ENCODE results near the gene CCT4.
"Not testable (repeated sequence)": the region's sequence is repeated elsewhere in the genome, so short reads cannot be mapped to it uniquely, and the experiment has no call there.

Gene CCT4

GRCh38 chr2:61878761-61879160, 9.7 kb downstream of the CCT4 start:
- DNase-seq, result no peak

- no peak for DNase-seq
Measured at GRCh38 chr2:61877571-61878245, 10.7 kb downstream of the CCT4 start.

DNA sequence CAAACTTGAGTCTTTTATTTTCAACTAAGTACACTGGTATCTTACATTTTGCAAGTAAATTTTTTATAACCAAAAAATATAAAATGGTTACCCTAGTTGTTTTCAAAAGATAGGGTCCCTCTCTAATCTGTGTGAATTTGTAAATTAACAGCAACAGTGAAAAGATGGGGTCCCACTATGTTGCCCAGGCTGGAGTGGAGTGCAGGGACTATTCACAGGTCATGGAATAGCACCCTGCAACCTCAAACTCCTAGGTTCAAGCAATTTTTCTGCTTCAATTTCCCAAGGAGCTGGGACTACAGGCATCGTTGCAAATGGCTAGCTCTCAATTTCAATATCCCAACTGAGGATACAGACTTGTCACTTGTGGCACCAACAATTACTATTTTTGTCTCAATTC, 12.1 kb downstream of the CCT4 start:
- DNase-seq, result no peak

GRCh38 chr2:61866482-61867089, 21.9 kb downstream of the CCT4 start:
- DNase-seq, result not testable (repeated sequence)

- no peak for DNase-seq
Measured at GRCh38 chr2:61862085-61862484, 26.4 kb downstream of the CCT4 start.

- peak in 1 of 2 donors; percentile 20 for DNase-seq
Measured at GRCh38 chr2:61857224-61857623, 31.2 kb downstream of the CCT4 start.

DNA sequence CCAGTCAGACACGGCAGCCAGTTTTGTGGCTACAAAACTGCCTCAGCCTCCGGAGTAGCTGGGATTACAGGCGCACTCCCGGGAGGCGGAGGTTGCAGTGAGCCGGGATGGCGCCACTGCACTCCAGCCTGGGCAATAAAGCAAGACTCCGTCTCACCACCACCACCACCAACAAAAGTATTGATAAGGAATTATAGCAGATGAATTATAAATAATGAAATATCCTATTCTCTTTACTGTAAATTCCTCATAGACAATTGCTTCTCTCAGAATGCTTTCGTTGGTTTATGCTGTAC, 33.2 kb downstream of the CCT4 start:
- DNase-seq, result no peak

DNA sequence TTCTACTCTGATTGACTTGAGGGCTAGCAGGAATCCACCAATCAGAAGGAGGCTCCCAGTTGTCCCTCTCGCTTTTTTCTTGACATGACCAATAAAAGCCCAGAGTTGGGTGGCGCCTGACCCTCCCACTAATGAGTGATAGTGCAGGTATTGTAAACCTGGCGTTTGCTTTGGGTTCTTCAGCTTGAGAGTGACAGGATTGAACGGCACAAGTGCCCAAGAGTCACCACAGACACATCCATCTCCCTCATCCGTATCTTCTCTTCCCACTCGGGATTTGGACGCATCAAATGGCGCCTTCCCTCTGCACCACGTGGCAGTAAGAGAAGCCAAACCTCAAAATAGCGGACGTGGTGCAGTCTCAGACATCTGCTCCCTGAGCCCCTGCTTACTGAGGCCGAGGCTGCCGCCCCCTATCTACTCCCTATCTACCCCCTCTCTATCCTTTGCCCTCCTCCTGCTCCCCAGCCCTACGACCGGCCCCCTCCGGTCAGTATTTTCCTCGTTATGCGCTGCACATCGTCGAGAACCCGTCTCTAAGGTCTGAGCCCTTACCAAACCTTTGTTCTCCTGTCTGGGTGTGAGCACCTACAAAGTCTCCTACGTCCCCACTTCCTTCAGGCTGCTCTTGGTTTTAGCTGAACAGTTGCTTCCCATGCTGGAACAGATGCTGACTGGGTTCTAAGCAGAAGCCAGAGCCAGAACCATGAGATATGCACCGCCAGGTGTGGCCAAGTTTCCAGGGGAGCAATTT, 33.7 kb downstream of the CCT4 start:
- DNase-seq, result peak; percentile 95 to 96

- DNase-seq, result peak; percentile 80 to 81
Measured at GRCh38 chr2:61853847-61854563, 34.5 kb downstream of the CCT4 start, which contains the start of gene FAM161A. Gene FAM161A, minus strand, starts transcription at chr2:61854060. Its CDS starts 19 bp downstream, at chr2:61854041.

DNA sequence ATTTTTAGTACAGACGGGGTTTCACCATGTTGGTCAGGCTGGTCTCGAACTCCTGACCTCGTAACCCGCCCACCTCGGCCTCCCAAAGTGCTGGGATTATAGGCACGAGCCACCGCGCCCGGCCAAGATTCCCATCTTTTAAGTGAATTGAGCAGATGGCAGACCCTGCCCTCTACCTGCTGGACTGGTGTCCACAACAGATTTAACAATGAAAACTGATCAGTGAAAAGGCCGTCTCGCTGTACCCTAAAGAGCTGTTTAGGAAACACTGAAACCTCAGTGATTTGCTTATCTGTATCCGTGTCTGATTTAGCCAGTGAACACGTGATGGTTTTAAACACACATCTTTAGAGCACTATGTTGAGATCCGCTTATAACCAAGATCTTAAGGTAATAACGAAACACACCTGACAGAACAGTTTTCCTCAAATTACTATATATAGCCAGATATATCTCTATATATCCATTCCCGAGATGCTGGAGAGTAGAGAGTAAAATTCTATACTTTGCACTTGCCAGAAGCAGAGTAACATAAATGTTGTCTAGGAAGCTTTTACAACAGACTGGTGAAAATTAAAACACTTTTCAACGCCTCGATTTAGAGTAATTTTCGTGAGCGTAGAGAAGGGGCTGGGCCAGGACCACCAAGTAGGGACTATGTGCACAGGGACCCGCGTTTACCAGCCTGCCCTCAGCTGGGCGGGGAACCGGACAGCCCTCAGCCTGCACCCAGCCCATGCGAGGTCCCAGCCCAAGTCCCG, 35.2 kb downstream of the CCT4 start:
- peak; percentile 12 to 42 for DNase-seq

DNA sequence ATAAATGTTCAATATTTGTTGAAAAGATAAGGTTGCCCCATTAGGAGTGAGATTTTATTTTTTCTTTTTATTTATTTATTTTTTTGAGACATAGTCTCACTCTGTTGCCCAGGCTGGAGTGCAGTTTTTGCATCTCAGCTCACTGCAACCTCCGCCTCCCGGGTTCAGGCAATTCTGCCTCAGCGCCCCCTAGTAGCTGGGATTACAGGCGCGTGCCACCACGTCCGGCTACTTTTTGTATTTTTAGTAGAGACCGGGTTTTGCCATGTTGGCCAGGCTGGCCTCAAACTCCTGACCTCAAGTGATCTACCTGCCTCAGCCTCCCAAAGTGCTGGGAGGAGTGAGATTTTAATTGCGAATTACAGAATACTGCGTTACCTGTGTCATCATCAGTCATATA, 37.2 kb downstream of the CCT4 start:
- DNase-seq, result not testable (repeated sequence)

GRCh38 chr2:61845320-61845719, 43.1 kb downstream of the CCT4 start:
- DNase-seq, result no peak

- DNase-seq, result no peak
Measured at GRCh38 chr2:61841286-61841685, 47.2 kb downstream of the CCT4 start.

- no peak for DNase-seq
Measured at GRCh38 chr2:61834893-61835292, 53.6 kb downstream of the CCT4 start.

GRCh38 chr2:61833971-61834370, 54.5 kb downstream of the CCT4 start:
- DNase-seq, result no peak

GRCh38 chr2:61832183-61832841, 56.1 kb downstream of the CCT4 start:
- no peak for DNase-seq

GRCh38 chr2:61822255-61822654, 66.2 kb downstream of the CCT4 start:
- no peak for DNase-seq

Measured in CD4-positive, alpha-beta T cell treated with Interleukin-4 for 1 hour (primary cell).